UCSD-AML1 (cell line): ENCODE data around the gene OBSCN.
"Not testable (repeated sequence)": the region's sequence is repeated elsewhere in the genome, so short reads cannot be mapped to it uniquely, and the experiment has no call there.

ENCODE experiments used
- DNase-seq: peaks from one replicate; lab custom pipeline; 2025; ENCODE audit not compliant: unreplicated experiment; lab: John Stamatoyannopoulos, UW

OBSCN gene

DNA sequence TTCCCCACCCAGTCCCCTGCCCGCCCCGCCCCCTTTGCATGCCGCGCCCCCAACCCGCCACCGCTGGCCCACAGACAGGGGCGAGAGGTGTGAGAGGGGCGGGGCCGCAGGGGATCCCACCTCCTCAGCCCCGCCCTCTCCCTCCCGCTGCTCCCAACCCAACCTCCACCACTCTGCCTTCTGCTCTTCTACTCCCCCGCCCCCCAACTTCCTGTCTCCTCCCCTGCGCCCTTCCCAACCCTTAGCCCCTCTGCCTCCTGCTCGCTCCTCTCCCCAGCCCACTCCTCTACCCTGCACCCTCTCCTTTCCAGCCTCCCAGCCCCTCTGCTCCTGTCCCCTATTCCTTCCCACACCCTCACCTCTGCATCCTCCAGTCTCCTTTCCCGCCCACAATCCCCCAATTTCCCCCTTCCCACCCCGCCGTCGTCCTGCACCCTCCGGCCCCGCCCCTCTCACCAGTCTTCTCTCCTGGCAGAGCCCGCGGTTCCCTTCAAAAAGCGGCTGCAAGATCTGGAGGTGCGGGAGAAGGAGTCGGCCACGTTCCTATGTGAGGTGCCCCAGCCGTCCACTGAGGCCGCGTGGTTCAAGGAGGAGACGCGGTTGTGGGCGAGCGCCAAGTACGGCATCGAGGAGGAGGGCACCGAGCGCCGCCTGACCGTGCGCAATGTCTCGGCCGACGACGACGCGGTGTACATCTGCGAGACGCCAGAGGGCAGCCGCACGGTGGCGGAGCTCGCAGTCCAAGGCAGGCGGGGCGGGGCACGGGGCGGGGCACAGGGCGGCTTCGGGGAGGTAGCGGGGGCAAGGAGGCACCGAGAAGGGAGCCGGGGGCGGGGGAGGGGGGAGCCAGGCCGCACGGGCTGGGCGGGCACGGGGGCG lies 5.4 kb downstream of the OBSCN start:
- peak; percentile 87 for DNase-seq

- no peak for DNase-seq
Measured at GRCh38 chr1:228213917-228214808, 6.3 kb downstream of the OBSCN start.

- no peak for DNase-seq
Measured at GRCh38 chr1:228214921-228215662, 7.2 kb downstream of the OBSCN start.

GRCh38 chr1:228215663-228216116 lies 7.8 kb downstream of the OBSCN start:
- no peak for DNase-seq

- no peak for DNase-seq
Measured at GRCh38 chr1:228216371-228217320, 8.8 kb downstream of the OBSCN start.

DNA sequence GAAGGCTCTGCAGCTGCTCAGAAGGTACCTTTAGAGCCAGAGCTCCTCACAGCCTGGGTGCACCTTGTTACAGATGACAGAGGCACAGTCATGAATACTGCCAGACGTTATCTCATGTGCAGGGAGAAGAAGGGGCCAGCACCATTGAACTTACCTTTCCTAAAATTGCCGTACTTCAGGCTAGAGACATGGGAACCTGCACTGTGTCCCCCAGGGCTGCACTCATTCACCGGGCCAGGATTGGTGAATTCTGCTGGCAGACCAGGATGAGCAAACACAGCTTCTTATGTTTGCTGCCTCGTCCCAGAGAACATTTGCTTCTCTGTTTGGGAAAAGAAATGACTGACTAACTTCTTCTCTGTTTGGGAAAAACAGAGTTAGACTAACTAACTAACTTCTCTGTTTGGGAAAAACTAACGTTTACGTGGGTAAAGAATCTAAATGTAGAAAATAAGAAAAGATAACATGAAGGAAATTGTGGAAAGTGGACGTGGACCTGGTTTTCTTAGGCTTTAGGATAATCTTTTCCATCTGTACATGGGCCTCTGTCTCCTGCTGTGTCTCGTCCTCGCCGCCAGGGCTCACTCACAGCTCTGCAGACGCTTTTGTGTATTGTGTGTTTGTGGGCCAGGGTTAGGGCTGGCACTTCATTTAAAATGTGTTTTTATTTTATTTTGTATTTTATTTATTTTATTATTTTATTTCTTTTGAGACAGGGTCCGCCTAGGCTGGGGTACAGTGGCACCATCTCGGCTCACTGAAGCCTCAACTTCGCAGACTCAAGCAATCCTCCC lies 9.9 kb downstream of the OBSCN start:
- DNase-seq, result no peak

GRCh38 chr1:228218513-228219244 lies 10.8 kb downstream of the OBSCN start:
- no peak for DNase-seq

- no peak for DNase-seq
Measured at GRCh38 chr1:228219245-228219961, 11.6 kb downstream of the OBSCN start.

DNA sequence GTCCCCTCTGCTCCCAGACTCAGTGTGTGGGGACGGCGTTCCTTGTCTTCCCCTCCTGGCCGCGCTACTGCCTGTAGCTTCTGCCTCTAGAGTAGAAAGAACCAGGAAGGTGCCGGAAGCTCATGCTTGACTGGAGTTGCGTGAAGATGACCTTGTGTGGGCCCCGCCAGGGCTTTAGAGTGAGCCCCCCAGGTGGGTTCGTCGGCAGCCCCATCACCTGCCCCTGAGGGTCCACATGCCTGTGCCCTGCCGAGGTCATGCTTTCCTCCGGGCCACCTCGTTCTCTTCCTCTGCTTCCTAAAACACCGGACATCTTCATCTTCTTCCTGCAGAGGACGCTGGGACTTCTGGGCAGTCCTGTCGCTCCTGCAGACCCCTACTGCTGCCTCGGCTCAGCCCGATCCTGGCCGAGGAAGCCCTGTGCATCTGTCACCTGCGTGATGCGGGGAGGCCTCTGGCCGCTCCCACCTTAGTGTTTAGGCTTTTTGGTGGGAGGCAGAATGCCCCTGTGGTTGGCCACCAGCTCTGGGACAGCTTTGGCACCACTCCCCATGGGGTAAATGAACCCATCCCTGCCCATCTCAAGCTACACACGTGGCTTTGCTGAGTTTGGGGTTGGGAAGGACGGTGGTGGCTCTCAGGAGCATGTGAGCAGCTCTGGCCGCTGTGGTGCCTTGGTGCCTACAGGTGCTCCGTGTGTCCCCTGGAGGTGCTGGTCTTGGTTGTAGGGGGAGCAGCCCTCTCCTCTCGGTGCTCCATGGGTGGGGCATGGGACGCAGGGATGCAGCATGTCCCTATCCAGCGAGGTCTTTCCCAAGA lies 12.3 kb downstream of the OBSCN start:
- no peak for DNase-seq

GRCh38 chr1:228221097-228221496 lies 13.3 kb downstream of the OBSCN start:
- DNase-seq, result not testable (repeated sequence)

GRCh38 chr1:228222548-228222947 lies 14.7 kb downstream of the OBSCN start:
- DNase-seq, result no peak

DNA sequence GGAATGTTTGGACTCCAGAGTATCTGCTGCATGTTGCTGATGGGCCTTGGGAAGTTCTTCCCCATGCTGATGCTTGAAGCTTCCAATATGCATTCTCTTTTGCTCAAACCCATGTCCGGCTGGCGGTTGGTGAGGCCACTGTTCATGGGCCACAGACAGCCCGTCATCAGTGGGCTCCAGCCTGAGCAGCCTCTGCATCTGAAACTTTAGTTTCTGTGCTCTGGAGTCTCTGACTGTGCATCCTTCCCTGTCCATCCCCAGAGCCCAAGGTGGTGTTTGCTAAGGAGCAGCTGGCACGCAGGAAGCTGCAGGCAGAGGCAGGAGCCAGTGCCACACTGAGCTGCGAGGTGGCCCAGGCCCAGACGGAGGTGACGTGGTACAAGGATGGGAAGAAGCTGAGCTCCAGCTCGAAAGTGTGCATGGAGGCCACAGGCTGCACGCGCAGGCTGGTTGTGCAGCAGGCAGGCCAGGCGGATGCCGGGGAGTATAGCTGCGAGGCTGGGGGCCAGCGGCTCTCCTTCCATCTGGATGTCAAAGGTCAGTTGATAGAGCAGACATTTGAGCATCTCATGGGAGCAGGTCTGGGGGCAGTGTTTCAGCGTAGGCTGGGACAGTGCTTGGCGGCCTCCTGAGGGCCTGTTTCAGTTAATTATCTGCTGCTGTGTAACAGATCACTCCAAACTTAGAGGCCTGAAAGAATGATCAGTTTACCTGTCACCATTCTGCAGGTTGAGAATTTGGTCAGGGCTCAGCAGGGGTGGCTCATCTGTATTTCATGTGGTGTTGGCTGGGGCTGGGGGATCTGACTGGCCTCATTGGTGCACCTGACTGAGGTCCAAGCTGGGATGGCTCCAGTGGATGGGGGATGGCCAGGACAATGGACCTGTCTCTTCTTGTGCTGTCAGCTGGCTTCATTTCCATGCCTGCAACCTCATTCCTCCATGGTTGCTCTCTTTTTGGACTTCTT lies 16.6 kb downstream of the OBSCN start:
- no peak for DNase-seq

GRCh38 chr1:228225165-228225710 lies 17.4 kb downstream of the OBSCN start:
- DNase-seq, result no peak

DNA sequence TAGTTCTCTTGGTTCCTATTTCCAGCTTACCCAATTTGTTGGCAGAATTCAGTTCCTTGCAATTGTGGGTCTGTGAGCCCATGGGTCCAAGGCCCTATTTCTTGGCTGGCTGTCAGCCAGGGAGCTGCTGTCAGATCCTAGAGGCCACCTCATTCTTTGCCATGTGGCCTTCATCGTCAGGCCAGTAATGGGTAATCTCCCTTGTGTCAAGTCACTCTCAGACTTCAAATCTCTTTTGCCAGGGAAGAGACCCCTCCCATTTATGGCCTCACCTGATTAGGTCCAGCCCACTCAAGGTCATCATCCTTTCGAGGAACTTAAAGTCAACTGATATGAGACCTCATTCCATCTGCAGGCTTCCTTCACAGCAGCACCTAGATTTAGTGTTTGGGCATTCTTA lies 17.9 kb downstream of the OBSCN start:
- no peak for DNase-seq

DNA sequence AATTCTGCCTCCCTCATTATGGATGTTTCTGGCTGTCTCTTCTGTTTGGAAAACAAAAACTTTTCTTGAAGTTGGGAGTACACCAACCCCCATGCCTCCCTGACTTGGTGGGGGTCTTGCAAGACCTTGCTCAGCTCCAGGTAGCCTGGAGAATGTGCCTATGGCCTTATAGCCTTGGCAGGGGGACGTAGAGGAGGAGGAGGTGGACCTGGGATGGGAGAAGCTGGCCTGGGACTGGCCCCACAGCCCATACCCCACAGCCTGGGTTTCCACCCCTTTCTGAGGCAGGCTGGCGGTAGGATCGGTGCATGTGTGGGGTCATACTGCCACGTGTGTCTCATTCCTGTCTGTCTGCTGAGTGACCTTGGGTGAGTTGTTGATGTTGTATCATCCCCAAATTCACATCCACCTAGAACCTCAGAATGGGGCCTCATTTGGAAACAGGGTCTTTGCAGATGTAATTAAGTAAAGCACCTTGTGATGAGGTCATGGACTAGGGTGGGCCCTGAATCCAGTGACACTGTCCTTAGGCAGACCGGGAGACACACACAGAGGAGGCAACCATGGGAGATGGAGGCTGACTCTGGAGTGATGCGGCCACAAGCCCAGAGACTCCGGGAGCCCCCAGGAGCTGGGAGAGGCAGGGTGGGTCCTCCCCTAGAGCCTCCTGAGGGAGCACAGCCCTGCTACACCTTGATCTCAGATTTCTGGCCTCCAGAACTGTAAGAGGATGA lies 18.5 kb downstream of the OBSCN start:
- DNase-seq, result no peak
